GM18861 (cell line): Measurements from ENCODE around the gene TAPT1.
A peak's percentile ranks its signal among the peaks of the same experiment; 100 is the strongest.

Source experiments
- ATAC-seq: cut with Tn5 transposase; IDR thresholded peaks from one replicate; pipeline ENCODE4 v1.9.1; 2021; ENCODE audit not compliant: unreplicated experiment

TAPT1 gene

GRCh38 chr4:16250661-16251365 lies 24.5 kb upstream of the TAPT1 start:
- ATAC-seq: no peak

- no peak for ATAC-seq
These were observed 22.3 kb upstream of the TAPT1 start for GRCh38 chr4:16248605-16249004.

GRCh38 chr4:16245241-16245640 lies 19.0 kb upstream of the TAPT1 start:
- ATAC-seq: no peak

- ATAC-seq: no peak
These were observed 17.0 kb upstream of the TAPT1 start for GRCh38 chr4:16243285-16243684.

GRCh38 chr4:16240300-16240699 lies 14.0 kb upstream of the TAPT1 start:
- no peak for ATAC-seq

- no peak for ATAC-seq
These were observed 12.8 kb upstream of the TAPT1 start for GRCh38 chr4:16239086-16239485.

GRCh38 chr4:16238327-16238726 lies 12.1 kb upstream of the TAPT1 start:
- no peak for ATAC-seq

GRCh38 chr4:16237715-16238114 lies 11.4 kb upstream of the TAPT1 start:
- no peak for ATAC-seq

GRCh38 chr4:16236402-16237023 lies 10.2 kb upstream of the TAPT1 start:
- no peak for ATAC-seq

GRCh38 chr4:16235209-16235608 lies 8.9 kb upstream of the TAPT1 start:
- ATAC-seq: no peak

- no peak for ATAC-seq
These were observed 7.4 kb upstream of the TAPT1 start for GRCh38 chr4:16233569-16234177.

GRCh38 chr4:16231570-16232245 lies 5.4 kb upstream of the TAPT1 start:
- ATAC-seq: no peak

- no peak for ATAC-seq
These were observed 4.0 kb upstream of the TAPT1 start for GRCh38 chr4:16230308-16230707.

GRCh38 chr4:16229604-16230003 lies 3.3 kb upstream of the TAPT1 start:
- no peak for ATAC-seq

- no peak for ATAC-seq
These were observed 1.2 kb upstream of the TAPT1 start for GRCh38 chr4:16227462-16227868.

- ATAC-seq: peak; percentile 21
These were observed 668 bp upstream of the TAPT1 start for GRCh38 chr4:16226816-16227461.

GRCh38 chr4:16225167-16225862 lies 956 bp downstream of the TAPT1 start:
- ATAC-seq: no peak

- no peak for ATAC-seq
These were observed 1.8 kb downstream of the TAPT1 start for GRCh38 chr4:16224264-16225166.

- no peak for ATAC-seq
These were observed 3.2 kb downstream of the TAPT1 start for GRCh38 chr4:16222957-16223527.
